Mesothelial cell of epicardium (in vitro differentiated cells): ENCODE measurements around the gene SYT1. TPM values are rescaled to one million over a fixed set of nuclear protein-coding genes. Genes with fewer than 3 reads are reported as not detected.

ENCODE experiments used
- DNase-seq, 2 experiments: peaks; one replicate each; pipeline ENCODE4 v3.0.0; 2021; ENCODE audit warnings: low spot score in 2 of 2; ENCODE audit not compliant: unreplicated experiment in 2 of 2
- H3K27ac Mint-ChIP-seq: 2 replicates; pipeline ENCODE4 v1.8.0; 2021; ENCODE audit warnings: mixed read lengths
- H3K27me3 Mint-ChIP-seq: 2 replicates; pipeline ENCODE4 v1.8.0; 2021; ENCODE audit warnings: low read depth, mixed read lengths
- H3K36me3 Mint-ChIP-seq: 2 replicates; pipeline ENCODE4 v1.8.0; 2021; ENCODE audit warnings: mixed read lengths
- H3K4me1 Mint-ChIP-seq: 2 replicates; pipeline ENCODE4 v1.8.0; 2021; ENCODE audit warnings: mixed read lengths
- H3K4me3 Mint-ChIP-seq: 2 replicates; pipeline ENCODE4 v1.8.0; 2021; ENCODE audit warnings: mild to moderate bottlenecking, moderate library complexity, mixed read lengths
- H3K9me3 Mint-ChIP-seq: 2 replicates; pipeline ENCODE4 v1.8.0; 2021; ENCODE audit warnings: mixed read lengths
- CTCF ChIP-seq: fragments of 200-600 bp; sonication (generic); IDR thresholded peaks from one replicate; pipeline ENCODE4 v1.5.0; 2021; ENCODE audit warnings: antibody characterized with exemption; ENCODE audit not compliant: unreplicated experiment
- total RNA-seq: library from RNA; stranded (reverse); gene quantifications from 3 replicates; pipeline ENCODE4 v1.2.1, GENCODE V29; 2021

The SYT1 gene
- total RNA-seq, 1 donor from 2014 or later = 13.6 TPM

- Mint-ChIP-seq H3K36me3 (no peaks in the 10 kb centered on the region), H3K27ac (no peak overlapping the region), H3K4me1 (peaks cover 2% of the 10 kb centered on the region), H3K27me3 (no peaks in the 10 kb centered on the region), H3K4me3 (no peak overlapping the region), H3K9me3 (no peaks in the 10 kb centered on the region)
- TF ChIP-seq CTCF = no peak
- no peak for DNase-seq
Measured at GRCh38 chr12:79300199-79300568, 435.6 kb downstream of the SYT1 start.

- H3K27ac Mint-ChIP-seq = no peak overlapping the region
Measured at GRCh38 chr12:79301181-79301580, 436.6 kb downstream of the SYT1 start.

GRCh38 chr12:79302162-79302814 is 437.7 kb downstream of the SYT1 start:
- Mint-ChIP-seq H3K4me1 (no peaks in the 10 kb centered on the region), H3K4me3 (no peak overlapping the region), H3K9me3 (no peaks in the 10 kb centered on the region), H3K27ac (no peak overlapping the region), H3K27me3 (no peaks in the 10 kb centered on the region), H3K36me3 (peaks cover 1% of the 10 kb centered on the region)
- no peak for TF ChIP-seq CTCF
- no peak for DNase-seq

More at GRCh38 chr12:79301181-79301580, 436.6 kb downstream of the SYT1 start:
- no peak for DNase-seq
- Mint-ChIP-seq H3K4me1 (no peaks in the 10 kb centered on the region), H3K4me3 (no peak overlapping the region), H3K9me3 (no peaks in the 10 kb centered on the region), H3K36me3 (no peaks in the 10 kb centered on the region), H3K27me3 (no peaks in the 10 kb centered on the region)
- TF ChIP-seq CTCF = no peak

- Mint-ChIP-seq H3K4me3 (no peak overlapping the region), H3K27ac (no peak overlapping the region), H3K9me3 (peaks cover 4% of the 10 kb centered on the region), H3K36me3 (peaks cover 9% of the 10 kb centered on the region), H3K4me1 (peaks cover 3% of the 10 kb centered on the region), H3K27me3 (no peaks in the 10 kb centered on the region)
- no peak for DNase-seq
- TF ChIP-seq CTCF = no peak
Measured at GRCh38 chr12:79307340-79307739, 442.8 kb downstream of the SYT1 start.

- H3K27me3 Mint-ChIP-seq = no peaks in the 10 kb centered on the region
- TF ChIP-seq CTCF = no peak
- H3K4me1 Mint-ChIP-seq = peaks cover 3% of the 10 kb centered on the region
- no peak overlapping the region for H3K4me3 Mint-ChIP-seq
- DNase-seq = no peak
- no peak overlapping the region for H3K27ac Mint-ChIP-seq
- peaks cover 8% of the 10 kb centered on the region for H3K9me3 Mint-ChIP-seq
- peaks cover 10% of the 10 kb centered on the region for H3K36me3 Mint-ChIP-seq
Measured at GRCh38 chr12:79309039-79309438, 444.5 kb downstream of the SYT1 start.
